ENCODE data around the gene KAZN.

The KAZN gene

GRCh38 chr1:14924455-14925331, 326.2 kb downstream of the KAZN start:
- peak in 1 of 2 donors; percentile 21 for DNase-seq

DNA sequence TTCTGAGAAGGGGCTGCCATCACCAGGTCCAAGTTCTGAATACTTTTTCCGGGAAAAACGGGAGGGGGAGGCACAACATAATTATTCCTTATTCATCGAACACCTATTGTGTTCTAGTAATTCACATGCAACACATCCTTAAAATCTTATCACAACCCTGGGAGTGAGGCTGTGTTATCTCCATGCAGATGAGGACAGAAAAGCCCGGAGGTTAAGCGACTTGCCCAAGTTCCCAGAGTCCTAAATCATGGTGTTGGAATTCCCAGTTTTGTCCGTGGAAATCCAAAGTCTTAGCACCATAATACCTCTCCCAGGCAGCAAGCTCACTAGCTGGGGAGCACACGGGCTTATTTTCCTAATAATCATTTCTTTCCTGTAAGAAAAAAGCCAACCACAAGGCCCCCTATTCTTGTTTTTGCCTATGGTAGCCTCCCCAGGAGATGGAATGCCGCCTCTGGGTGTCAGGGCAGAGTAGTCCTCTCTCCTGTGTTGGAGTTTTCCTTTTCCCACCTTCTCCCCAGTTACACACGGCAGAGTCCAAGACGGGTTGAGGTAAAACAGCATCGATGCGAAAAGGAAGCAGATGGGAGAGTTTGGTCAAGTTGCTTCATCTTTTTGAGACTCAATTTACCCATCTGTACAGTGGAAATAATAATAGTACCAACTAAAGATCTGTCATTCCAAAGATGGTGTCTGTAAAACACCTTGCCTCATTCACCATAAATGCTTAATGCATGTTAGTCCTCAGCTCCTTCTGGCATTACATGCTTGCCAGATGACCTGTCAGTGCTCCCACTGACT, 327.1 kb downstream of the KAZN start:
- no peak for DNase-seq

DNA sequence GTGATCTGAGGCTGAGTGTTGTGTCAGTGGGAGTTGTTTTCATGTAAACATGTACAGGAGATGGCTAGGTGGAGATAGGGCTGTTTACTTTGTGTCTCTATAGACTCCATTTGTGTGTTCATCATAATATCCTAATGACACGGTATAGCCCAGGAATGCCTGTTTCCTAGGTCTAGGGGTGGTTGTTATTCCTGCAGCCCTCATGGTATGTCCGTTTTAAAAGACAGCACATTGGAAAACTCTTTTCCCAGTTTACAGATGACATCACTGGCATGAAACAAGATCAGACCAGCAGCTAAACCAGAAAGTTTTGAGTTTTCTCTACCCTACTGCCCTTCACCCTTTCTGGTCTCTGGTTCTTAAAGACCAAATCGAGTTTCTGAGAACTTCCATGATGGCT, 327.7 kb downstream of the KAZN start:
- no peak for DNase-seq

- DNase-seq, result no peak
Measured at GRCh38 chr1:14926818-14927575, 328.5 kb downstream of the KAZN start.

- no peak for DNase-seq
Measured at GRCh38 chr1:14928412-14928811, 329.9 kb downstream of the KAZN start.

- DNase-seq, result no peak
Measured at GRCh38 chr1:14928886-14929546, 330.5 kb downstream of the KAZN start.

GRCh38 chr1:14929547-14930246, 331.2 kb downstream of the KAZN start:
- no peak for DNase-seq

- no peak for DNase-seq
Measured at GRCh38 chr1:14930247-14930965, 331.9 kb downstream of the KAZN start.

GRCh38 chr1:14932034-14932638, 333.7 kb downstream of the KAZN start:
- DNase-seq, result no peak

GRCh38 chr1:14934867-14935266, 336.4 kb downstream of the KAZN start:
- DNase-seq, result no peak

DNA sequence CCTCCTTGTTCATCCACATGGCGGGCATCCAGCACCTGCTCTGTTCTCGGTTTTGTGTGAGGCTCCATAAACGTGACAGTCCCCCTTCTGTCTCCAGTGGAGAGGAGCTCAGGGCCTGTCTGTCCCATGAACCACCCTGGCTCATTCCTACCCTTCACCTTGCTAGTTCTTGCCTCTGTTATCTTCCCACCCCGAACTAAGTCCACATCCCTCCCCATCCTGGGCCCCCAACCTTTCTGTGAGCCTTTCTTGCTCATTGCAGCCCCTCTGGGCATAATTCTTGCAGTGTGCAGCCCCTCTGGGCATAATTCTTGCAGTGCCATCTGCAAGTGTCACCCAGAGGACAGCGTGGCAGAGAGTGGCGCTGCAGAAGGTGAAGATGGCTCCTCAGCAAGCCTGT, 338.3 kb downstream of the KAZN start:
- no peak for DNase-seq

GRCh38 chr1:14937288-14937949, 338.9 kb downstream of the KAZN start:
- no peak for DNase-seq

DNA sequence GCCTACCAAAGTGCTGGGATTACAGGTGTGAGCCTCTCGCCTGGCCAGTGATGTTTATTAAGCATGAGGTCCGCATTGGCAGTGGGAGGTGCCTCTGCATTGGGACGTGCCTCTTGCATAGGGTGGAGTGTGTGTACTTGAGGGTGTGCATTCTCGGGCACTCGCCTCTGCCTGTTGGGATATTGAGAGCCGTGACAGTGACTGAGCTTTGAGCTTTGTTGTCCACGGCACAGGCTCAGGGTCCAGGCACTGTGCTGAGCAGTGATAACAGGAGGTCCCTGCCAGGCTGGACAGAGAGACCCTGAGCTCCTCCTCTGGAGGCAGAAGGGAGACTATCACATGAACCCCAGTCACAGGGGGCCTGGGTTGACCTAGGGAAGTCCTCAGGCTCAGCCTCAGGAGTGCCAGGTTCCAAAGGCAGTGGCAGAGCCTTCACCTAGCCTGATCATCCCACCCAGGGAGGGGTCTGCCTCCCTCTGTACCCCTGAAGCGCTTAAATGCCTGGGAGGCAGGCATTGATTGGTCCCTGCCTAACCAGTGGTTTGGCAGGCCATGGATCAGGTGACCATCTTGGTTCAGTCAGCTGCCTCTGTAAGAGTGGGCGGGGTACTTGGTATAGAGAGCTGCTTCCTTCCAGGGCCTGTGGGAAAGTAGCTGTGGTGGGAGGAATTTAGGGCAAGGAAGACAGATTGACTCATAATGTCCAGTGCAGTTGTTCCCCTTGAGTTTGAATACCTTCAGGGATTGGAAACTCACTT, 341.2 kb downstream of the KAZN start:
- DNase-seq, result no peak

DNA sequence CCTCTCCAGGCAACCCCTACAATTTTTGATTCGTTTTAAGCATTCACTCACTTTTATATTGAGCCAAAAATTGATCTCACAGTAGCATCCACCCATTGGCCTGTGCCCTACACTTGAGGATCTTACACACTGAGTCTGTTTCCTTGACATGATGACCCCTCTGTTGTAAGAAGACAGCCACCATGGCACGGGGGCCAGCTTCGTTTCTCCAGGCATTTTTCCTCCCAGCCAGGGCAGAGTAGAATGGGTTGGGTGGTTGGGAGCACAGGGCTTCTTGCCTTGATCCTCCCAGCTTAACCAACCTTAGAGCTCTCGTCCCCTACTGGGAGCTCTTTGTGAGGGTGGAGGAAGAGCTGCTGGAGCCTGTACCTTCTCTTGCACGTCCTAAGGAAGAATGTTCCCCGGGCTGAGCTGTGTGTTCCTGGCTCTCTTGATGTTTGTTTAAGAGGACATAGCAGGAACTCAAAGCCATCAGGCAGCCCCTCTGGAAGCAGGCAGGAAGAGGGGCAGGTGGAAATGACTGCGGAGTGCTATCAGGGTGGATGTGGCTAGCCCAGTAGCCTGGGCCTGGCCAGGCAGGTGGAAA, 341.9 kb downstream of the KAZN start:
- DNase-seq, result no peak

- DNase-seq, result no peak
Measured at GRCh38 chr1:14941864-14942263, 343.4 kb downstream of the KAZN start.

DNA sequence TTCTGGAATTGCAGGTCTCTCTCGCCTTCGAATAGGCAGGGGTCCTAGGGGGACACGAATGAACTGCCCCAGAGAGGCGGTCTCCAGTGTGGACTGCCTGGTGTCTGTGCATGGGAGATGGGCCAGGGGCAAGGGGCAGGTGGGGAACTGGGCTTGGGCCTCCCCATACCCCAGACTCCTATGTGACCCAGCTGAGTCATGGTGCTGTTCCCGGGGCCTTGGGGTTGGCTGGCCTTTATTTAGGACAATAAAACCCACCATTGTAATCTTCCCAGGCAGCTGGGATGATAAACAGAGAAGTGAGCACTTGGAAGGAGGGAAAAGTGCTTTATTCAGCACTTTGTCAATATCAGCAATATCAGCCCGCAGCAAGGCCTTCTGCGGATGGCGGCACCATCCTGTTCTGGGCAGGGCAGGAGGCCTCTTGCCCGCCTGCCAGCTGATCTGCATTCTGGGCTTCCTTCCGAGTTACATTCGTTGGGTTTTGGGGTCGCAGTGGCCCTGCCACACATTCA, 346.0 kb downstream of the KAZN start:
- no peak for DNase-seq

- DNase-seq, result no peak
Measured at GRCh38 chr1:14945132-14946010, 346.9 kb downstream of the KAZN start.

DNA sequence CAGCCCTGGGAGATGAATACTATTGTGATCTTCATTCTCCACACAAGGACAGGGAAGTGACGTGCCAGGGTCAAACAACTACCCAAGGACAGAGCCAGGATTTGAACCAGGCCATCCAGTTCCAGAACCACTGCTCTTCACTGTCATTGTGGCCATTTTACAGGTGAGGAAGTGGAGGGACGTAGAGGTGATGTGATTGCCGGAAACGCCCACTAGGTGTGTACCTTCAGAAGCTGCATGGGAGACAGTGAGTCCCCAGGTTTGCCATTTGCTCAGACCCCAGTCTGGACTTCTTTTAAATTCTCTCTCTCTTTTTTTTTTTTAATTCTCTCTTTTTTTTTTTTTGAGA, 347.5 kb downstream of the KAZN start:
- DNase-seq, result no peak
